HG03432 (cell line): ENCODE results near the gene THUMPD2.
"Not testable (repeated sequence)": the region's sequence is repeated elsewhere in the genome, so short reads cannot be mapped to it uniquely, and the experiment has no call there.

Experiments used
- ATAC-seq: cut with Tn5 transposase; IDR thresholded peaks from one replicate; pipeline ENCODE4 v1.9.1; 2021; ENCODE audit warnings: mild to moderate bottlenecking, moderate library complexity; ENCODE audit not compliant: unreplicated experiment

The THUMPD2 gene

GRCh38 chr2:39778775-39779340, at the start of gene THUMPD2:
TSS of gene THUMPD2 (minus strand) at chr2:39779258. CDS start at chr2:39779239, 19 bp downstream.
- peak; percentile 92 for ATAC-seq

GRCh38 chr2:39821871-39822270, 42.8 kb upstream of the THUMPD2 start:
- no peak for ATAC-seq

GRCh38 chr2:39816845-39817244, 37.8 kb upstream of the THUMPD2 start:
- ATAC-seq, result no peak

GRCh38 chr2:39816428-39816827, 37.4 kb upstream of the THUMPD2 start:
- ATAC-seq, result no peak

GRCh38 chr2:39805936-39806608, 27.0 kb upstream of the THUMPD2 start:
- no peak for ATAC-seq

- ATAC-seq, result no peak
These were observed 24.8 kb upstream of the THUMPD2 start for GRCh38 chr2:39803839-39804238.

- no peak for ATAC-seq
These were observed 21.7 kb upstream of the THUMPD2 start for GRCh38 chr2:39800752-39801151.

GRCh38 chr2:39796134-39796533, 17.1 kb upstream of the THUMPD2 start:
- ATAC-seq, result no peak

- ATAC-seq, result not testable (repeated sequence)
These were observed 11.3 kb upstream of the THUMPD2 start for GRCh38 chr2:39790216-39790818.

- ATAC-seq, result no peak
These were observed 8.9 kb upstream of the THUMPD2 start for GRCh38 chr2:39787950-39788349.

GRCh38 chr2:39786761-39787522, 7.9 kb upstream of the THUMPD2 start:
- no peak for ATAC-seq

GRCh38 chr2:39782591-39782990, 3.5 kb upstream of the THUMPD2 start:
- no peak for ATAC-seq

GRCh38 chr2:39781697-39782096, 2.6 kb upstream of the THUMPD2 start:
- no peak for ATAC-seq

- ATAC-seq, result no peak
These were observed 2.0 kb upstream of the THUMPD2 start for GRCh38 chr2:39780825-39781600.

GRCh38 chr2:39779927-39780326, 869 bp upstream of the THUMPD2 start:
- ATAC-seq, result no peak

GRCh38 chr2:39779341-39779851, 338 bp upstream of the THUMPD2 start:
- no peak for ATAC-seq

- no peak for ATAC-seq
These were observed 825 bp downstream of the THUMPD2 start for GRCh38 chr2:39778233-39778632.

GRCh38 chr2:39772812-39773152, 6.3 kb downstream of the THUMPD2 start:
- no peak for ATAC-seq

GRCh38 chr2:39772086-39772811, 6.8 kb downstream of the THUMPD2 start:
- ATAC-seq, result no peak

GRCh38 chr2:39762448-39762847, 16.6 kb downstream of the THUMPD2 start:
- ATAC-seq, result no peak
